ENCODE results near the gene FARP2.

- TF ChIP-seq POLR2A (IDR thresholded peaks at IDR 0.05; ENCODE audit: low read depth, low read length): no peak
- no peak for TF ChIP-seq CTCF (conservative IDR thresholded peaks at IDR 0.05; ENCODE audit: low read depth, low read length)
- TF ChIP-seq MXI1 (IDR thresholded peaks at IDR 0.05; ENCODE audit: borderline replicate concordance, low read depth, low read length): no peak
- TF ChIP-seq ELK1 (IDR thresholded peaks at IDR 0.05; ENCODE audit: borderline replicate concordance, low read depth, low read length): no peak
- no peak for TF ChIP-seq CEBPB (IDR thresholded peaks at IDR 0.05; ENCODE audit: low read depth, low read length)
- no peak for TF ChIP-seq RAD21 (IDR thresholded peaks at IDR 0.05; ENCODE audit: low read length)
- TF ChIP-seq MAZ (IDR thresholded peaks at IDR 0.05; ENCODE audit: borderline replicate concordance, low read depth, low read length): no peak
- TF ChIP-seq, protein P1, sequence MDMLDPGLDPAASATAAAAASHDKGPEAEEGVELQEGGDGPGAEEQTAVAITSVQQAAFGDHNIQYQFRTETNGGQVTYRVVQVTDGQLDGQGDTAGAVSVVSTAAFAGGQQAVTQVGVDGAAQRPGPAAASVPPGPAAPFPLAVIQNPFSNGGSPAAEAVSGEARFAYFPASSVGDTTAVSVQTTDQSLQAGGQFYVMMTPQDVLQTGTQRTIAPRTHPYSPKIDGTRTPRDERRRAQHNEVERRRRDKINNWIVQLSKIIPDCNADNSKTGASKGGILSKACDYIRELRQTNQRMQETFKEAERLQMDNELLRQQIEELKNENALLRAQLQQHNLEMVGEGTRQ (IDR thresholded peaks at IDR 0.05; ENCODE audit: low read depth, low read length): no peak
- no peak for TF ChIP-seq SMC3 (IDR thresholded peaks at IDR 0.05; ENCODE audit: low read depth, low read length)
Measured at GRCh38 chr2:241437179-241437578, 81.1 kb downstream of the FARP2 start.

Measured in IMR-90 (cell line).